ENCODE data around the gene NAPG. TPM values are rescaled to one million over a fixed set of nuclear protein-coding genes. Genes with fewer than 3 reads are reported as not detected.
"Not testable (repeated sequence)": the region's sequence is repeated elsewhere in the genome, so short reads cannot be mapped to it uniquely, and the experiment has no call there.

The NAPG gene
- total and polyA plus RNA-seq, 3 experiments from 2014 or later = 10.1 to 29.6 (median 27.5) TPM

- H3K27me3 ChIP-seq (ENCODE audit: insufficient read depth, low read length, poor library complexity, severe bottlenecking) = no peaks in the 10 kb centered on the region
- peaks cover 0 to 3% (median 2%) of the 10 kb centered on the region in 3 donors for H3K4me1 Mint-ChIP-seq
- peaks cover 0 to 2% (median 0%) of the 10 kb centered on the region in 5 donors for H3K9me3 Mint-ChIP-seq
- no peaks in the 10 kb centered on the region for H3K36me3 Mint-ChIP-seq
- ChIA-PET POLR2A (no interaction called here), CTCF (no interaction called here)
- H3K27ac Mint-ChIP-seq = peak overlapping the region in 1 of 8 donors; percentile 59
- no peak overlapping the region for H3K4me3 ChIP-seq (ENCODE audit: low read length)
- no peak overlapping the region for H3K4me3 Mint-ChIP-seq
- no peak overlapping the region for H3K27ac ChIP-seq (ENCODE audit: low read depth, low read length)
- DNase-seq = no peak
- H3K9me3 ChIP-seq (ENCODE audit: low read length) = no peaks in the 10 kb centered on the region
- H3K4me1 ChIP-seq (ENCODE audit: insufficient read depth, low read length) = no peaks in the 10 kb centered on the region
- H3K36me3 ChIP-seq (ENCODE audit: insufficient read depth, low read length) = no peaks in the 10 kb centered on the region
- H3K27me3 Mint-ChIP-seq = no peaks in the 10 kb centered on the region
These were observed 40.0 kb downstream of the NAPG start for GRCh38 chr18:10565835-10566234.

- no peak overlapping the region for H3K27ac Mint-ChIP-seq
- no peaks in the 10 kb centered on the region for H3K36me3 ChIP-seq (ENCODE audit: insufficient read depth, low read length)
- H3K4me1 ChIP-seq (ENCODE audit: insufficient read depth, low read length) = no peaks in the 10 kb centered on the region
- no peaks in the 10 kb centered on the region for H3K36me3 Mint-ChIP-seq
- H3K27ac ChIP-seq (ENCODE audit: low read depth, low read length) = no peak overlapping the region
- H3K4me1 Mint-ChIP-seq = peaks cover 0 to 1% (median 0%) of the 10 kb centered on the region in 3 donors
- no peak overlapping the region for H3K4me3 Mint-ChIP-seq
- H3K9me3 ChIP-seq (ENCODE audit: low read length) = no peaks in the 10 kb centered on the region
- no peaks in the 10 kb centered on the region for H3K27me3 ChIP-seq (ENCODE audit: insufficient read depth, low read length, poor library complexity, severe bottlenecking)
- no peak for DNase-seq
- ChIA-PET POLR2A (no interaction called here), CTCF (no interaction called here)
- peaks cover 0 to 2% (median 0%) of the 10 kb centered on the region in 5 donors for H3K9me3 Mint-ChIP-seq
- no peaks in the 10 kb centered on the region for H3K27me3 Mint-ChIP-seq
- no peak overlapping the region for H3K4me3 ChIP-seq (ENCODE audit: low read length)
These were observed 40.6 kb downstream of the NAPG start for GRCh38 chr18:10566390-10566789.

GRCh38 chr18:10569941-10570340, 44.1 kb downstream of the NAPG start:
- H3K27me3 Mint-ChIP-seq; H3K27me3 ChIP-seq (ENCODE audit: insufficient read depth, low read length, poor library complexity, severe bottlenecking); H3K4me1 Mint-ChIP-seq; H3K4me1 ChIP-seq (ENCODE audit: insufficient read depth, low read length); DNase-seq; POLR2A ChIA-PET; H3K36me3 ChIP-seq (ENCODE audit: insufficient read depth, low read length); H3K9me3 Mint-ChIP-seq; H3K9me3 ChIP-seq (ENCODE audit: low read length); H3K4me3 Mint-ChIP-seq; H3K27ac Mint-ChIP-seq; H3K4me3 ChIP-seq (ENCODE audit: low read length); H3K36me3 Mint-ChIP-seq; H3K27ac ChIP-seq (ENCODE audit: low read depth, low read length): not testable (repeated sequence)
- CTCF ChIA-PET = interaction anchor here (3.4 kb wide), 1 partner anchor 9 kb away, joined by 14 read pairs; no protein-coding TSS in a partner anchor

- peaks cover 0 to 2% (median 0%) of the 10 kb centered on the region in 5 donors for H3K9me3 Mint-ChIP-seq
- H3K27ac ChIP-seq (ENCODE audit: low read depth, low read length) = no peak overlapping the region
- ChIA-PET POLR2A (no interaction called here), CTCF (interaction anchor here (3.4 kb wide), 1 partner anchor 10 kb away, joined by 14 read pairs; no protein-coding TSS in a partner anchor)
- no peaks in the 10 kb centered on the region for H3K9me3 ChIP-seq (ENCODE audit: low read length)
- H3K4me1 Mint-ChIP-seq = peaks cover 0 to under 1% (median 0%) of the 10 kb centered on the region in 3 donors
- no peak overlapping the region for H3K27ac Mint-ChIP-seq
- H3K27me3 ChIP-seq (ENCODE audit: insufficient read depth, low read length, poor library complexity, severe bottlenecking) = no peaks in the 10 kb centered on the region
- DNase-seq = no peak
- no peaks in the 10 kb centered on the region for H3K36me3 ChIP-seq (ENCODE audit: insufficient read depth, low read length)
- H3K4me1 ChIP-seq (ENCODE audit: insufficient read depth, low read length) = no peaks in the 10 kb centered on the region
- H3K27me3 Mint-ChIP-seq = no peaks in the 10 kb centered on the region
- H3K36me3 Mint-ChIP-seq = no peaks in the 10 kb centered on the region
- no peak overlapping the region for H3K4me3 ChIP-seq (ENCODE audit: low read length)
- H3K4me3 Mint-ChIP-seq = no peak overlapping the region
These were observed 44.8 kb downstream of the NAPG start for GRCh38 chr18:10570622-10571021.

GRCh38 chr18:10571537-10571936, 45.7 kb downstream of the NAPG start:
- no peaks in the 10 kb centered on the region for H3K4me1 ChIP-seq (ENCODE audit: insufficient read depth, low read length)
- ChIA-PET POLR2A (no interaction called here), CTCF (interaction anchor here (3.4 kb wide), 1 partner anchor 11 kb away, joined by 14 read pairs; no protein-coding TSS in a partner anchor)
- no peaks in the 10 kb centered on the region for H3K27me3 ChIP-seq (ENCODE audit: insufficient read depth, low read length, poor library complexity, severe bottlenecking)
- no peak overlapping the region for H3K27ac ChIP-seq (ENCODE audit: low read depth, low read length)
- no peak overlapping the region for H3K4me3 ChIP-seq (ENCODE audit: low read length)
- Mint-ChIP-seq H3K4me1 (no peaks in the 10 kb centered on the region), H3K27me3 (no peaks in the 10 kb centered on the region), H3K27ac (no peak overlapping the region), H3K4me3 (no peak overlapping the region), H3K9me3 (peaks cover 0 to 2% (median 0%) of the 10 kb centered on the region in 5 donors), H3K36me3 (no peaks in the 10 kb centered on the region)
- no peaks in the 10 kb centered on the region for H3K36me3 ChIP-seq (ENCODE audit: insufficient read depth, low read length)
- DNase-seq = no peak
- H3K9me3 ChIP-seq (ENCODE audit: low read length) = no peaks in the 10 kb centered on the region

GRCh38 chr18:10573261-10573660, 47.4 kb downstream of the NAPG start:
- H3K4me3 Mint-ChIP-seq; H3K36me3 Mint-ChIP-seq; H3K9me3 Mint-ChIP-seq; H3K27ac ChIP-seq (ENCODE audit: low read depth, low read length); H3K27ac Mint-ChIP-seq; H3K9me3 ChIP-seq (ENCODE audit: low read length); H3K4me3 ChIP-seq (ENCODE audit: low read length); POLR2A ChIA-PET; H3K36me3 ChIP-seq (ENCODE audit: insufficient read depth, low read length); H3K4me1 Mint-ChIP-seq; H3K27me3 Mint-ChIP-seq; H3K4me1 ChIP-seq (ENCODE audit: insufficient read depth, low read length); H3K27me3 ChIP-seq (ENCODE audit: insufficient read depth, low read length, poor library complexity, severe bottlenecking); CTCF ChIA-PET; DNase-seq: not testable (repeated sequence)

GRCh38 chr18:10574412-10574811, 48.6 kb downstream of the NAPG start:
- H3K36me3 Mint-ChIP-seq; H3K4me1 ChIP-seq (ENCODE audit: insufficient read depth, low read length); DNase-seq; H3K4me3 ChIP-seq (ENCODE audit: low read length); H3K4me1 Mint-ChIP-seq; H3K4me3 Mint-ChIP-seq; H3K9me3 ChIP-seq (ENCODE audit: low read length); CTCF ChIA-PET; H3K27me3 ChIP-seq (ENCODE audit: insufficient read depth, low read length, poor library complexity, severe bottlenecking); H3K9me3 Mint-ChIP-seq; H3K27ac ChIP-seq (ENCODE audit: low read depth, low read length); POLR2A ChIA-PET; H3K36me3 ChIP-seq (ENCODE audit: insufficient read depth, low read length); H3K27ac Mint-ChIP-seq; H3K27me3 Mint-ChIP-seq: not testable (repeated sequence)

GRCh38 chr18:10577842-10578572, 52.2 kb downstream of the NAPG start:
- CTCF ChIA-PET = not testable (repeated sequence)

More at GRCh38 chr18:10577842-10578572, 52.2 kb downstream of the NAPG start:
- H3K27ac Mint-ChIP-seq = peak overlapping the region in 1 of 8 donors; percentile 29
- H3K27ac ChIP-seq (ENCODE audit: low read depth, low read length); POLR2A ChIA-PET; H3K4me1 ChIP-seq (ENCODE audit: insufficient read depth, low read length); H3K27me3 ChIP-seq (ENCODE audit: insufficient read depth, low read length, poor library complexity, severe bottlenecking); H3K36me3 ChIP-seq (ENCODE audit: insufficient read depth, low read length); DNase-seq; H3K4me1 Mint-ChIP-seq; H3K27me3 Mint-ChIP-seq; H3K9me3 ChIP-seq (ENCODE audit: low read length); H3K36me3 Mint-ChIP-seq; H3K9me3 Mint-ChIP-seq; H3K4me3 ChIP-seq (ENCODE audit: low read length): not testable (repeated sequence)
- peak overlapping the region in 4 of 7 donors; percentile 15 to 56 (median 26) for H3K4me3 Mint-ChIP-seq

Measured in CD8-positive, alpha-beta memory T cell (primary cell).